ENCODE results near the gene LCN1. TPM values are rescaled to one million over a fixed set of nuclear protein-coding genes. Genes with fewer than 3 reads are reported as not detected.

The LCN1 gene
- total RNA-seq, 2 experiments from 2014 or later, result not detected

- no peak for ATAC-seq
- CTCF ChIA-PET, result no interaction called here
Measured at GRCh38 chr9:135562235-135562745, 41.0 kb downstream of the LCN1 start.

GRCh38 chr9:135563039-135563476, 41.8 kb downstream of the LCN1 start:
- intact Hi-C loops (cut with DNase I, micrococcal nuclease), result no loop called here
- ATAC-seq, result no peak
- Mint-ChIP-seq H3K36me3 (ENCODE audit: low read depth) (no peaks in the 10 kb centered on the region), H3K27me3 (peaks cover 14% of the 10 kb centered on the region), H3K4me3 (no peak overlapping the region), H3K4me1 (no peaks in the 10 kb centered on the region), H3K27ac (no peak overlapping the region), H3K9me3 (ENCODE audit: low read depth) (no peaks in the 10 kb centered on the region)
- CTCF ChIA-PET, result no interaction called here
- no peak for DNase-seq
- POLR2A ChIA-PET, result no interaction called here

More at GRCh38 chr9:135562235-135562745, 41.0 kb downstream of the LCN1 start:
- intact Hi-C loops (cut with DNase I, micrococcal nuclease), result no loop called here
- H3K4me1 Mint-ChIP-seq, result no peaks in the 10 kb centered on the region
- no peak for DNase-seq
- no peaks in the 10 kb centered on the region for H3K9me3 Mint-ChIP-seq (ENCODE audit: low read depth)
- no peaks in the 10 kb centered on the region for H3K36me3 Mint-ChIP-seq (ENCODE audit: low read depth)
- POLR2A ChIA-PET, result no interaction called here
- peaks cover 14% of the 10 kb centered on the region for H3K27me3 Mint-ChIP-seq
- no peak overlapping the region for H3K27ac Mint-ChIP-seq
- H3K4me3 Mint-ChIP-seq, result no peak overlapping the region

- no peak for DNase-seq
- ChIA-PET CTCF (no interaction called here), POLR2A (no interaction called here)
- H3K27ac Mint-ChIP-seq, result no peak overlapping the region
- intact Hi-C loops (cut with DNase I, micrococcal nuclease), result no loop called here
- H3K27me3 Mint-ChIP-seq, result peaks cover 14% of the 10 kb centered on the region
- H3K9me3 Mint-ChIP-seq (ENCODE audit: low read depth), result peaks cover under 1% of the 10 kb centered on the region
- no peaks in the 10 kb centered on the region for H3K36me3 Mint-ChIP-seq (ENCODE audit: low read depth)
- H3K4me3 Mint-ChIP-seq, result no peak overlapping the region
- H3K4me1 Mint-ChIP-seq, result no peaks in the 10 kb centered on the region
- ATAC-seq, result no peak
Measured at GRCh38 chr9:135563858-135564257, 42.6 kb downstream of the LCN1 start.

GRCh38 chr9:135565141-135565628, 43.9 kb downstream of the LCN1 start:
- CTCF ChIA-PET, result interaction anchor here (1.0 kb wide), 1 partner anchor 60 kb away, joined by 4 read pairs; no protein-coding TSS in a partner anchor
- no peak for DNase-seq
- POLR2A ChIA-PET, result no interaction called here
- peaks cover 5% of the 10 kb centered on the region for H3K9me3 Mint-ChIP-seq (ENCODE audit: low read depth)
- H3K4me3 Mint-ChIP-seq, result no peak overlapping the region
- ATAC-seq, result no peak
- intact Hi-C loops (cut with DNase I, micrococcal nuclease), result no loop called here
- H3K27ac Mint-ChIP-seq, result no peak overlapping the region
- H3K27me3 Mint-ChIP-seq, result peaks cover 11% of the 10 kb centered on the region
- H3K4me1 Mint-ChIP-seq, result no peaks in the 10 kb centered on the region
- no peaks in the 10 kb centered on the region for H3K36me3 Mint-ChIP-seq (ENCODE audit: low read depth)

- Mint-ChIP-seq H3K36me3 (ENCODE audit: low read depth) (no peaks in the 10 kb centered on the region), H3K4me1 (no peaks in the 10 kb centered on the region)
- CTCF ChIA-PET, result interaction anchor here (1.0 kb wide), 1 partner anchor 61 kb away, joined by 4 read pairs; no protein-coding TSS in a partner anchor
Measured at GRCh38 chr9:135565636-135566035, 44.4 kb downstream of the LCN1 start.

GRCh38 chr9:135566552-135566951, 45.3 kb downstream of the LCN1 start:
- ATAC-seq, result no peak
- Mint-ChIP-seq H3K4me3 (no peak overlapping the region), H3K9me3 (ENCODE audit: low read depth) (peaks cover 5% of the 10 kb centered on the region), H3K4me1 (no peaks in the 10 kb centered on the region), H3K36me3 (ENCODE audit: low read depth) (no peaks in the 10 kb centered on the region), H3K27ac (no peak overlapping the region), H3K27me3 (peaks cover 13% of the 10 kb centered on the region)
- DNase-seq, result no peak
- intact Hi-C loops (cut with DNase I, micrococcal nuclease), result no loop called here
- ChIA-PET CTCF (interaction anchor here (1.6 kb wide), 1 partner anchor 32 kb away, joined by 3 read pairs; no protein-coding TSS in a partner anchor), POLR2A (no interaction called here)

More at GRCh38 chr9:135565636-135566035, 44.4 kb downstream of the LCN1 start:
- H3K27me3 Mint-ChIP-seq, result peaks cover 13% of the 10 kb centered on the region
- no peak overlapping the region for H3K27ac Mint-ChIP-seq
- DNase-seq (no peak), ATAC-seq (no peak)
- POLR2A ChIA-PET, result no interaction called here
- peaks cover 5% of the 10 kb centered on the region for H3K9me3 Mint-ChIP-seq (ENCODE audit: low read depth)
- no peak overlapping the region for H3K4me3 Mint-ChIP-seq
- intact Hi-C loops (cut with DNase I, micrococcal nuclease), result no loop called here

GRCh38 chr9:135567311-135567710, 46.1 kb downstream of the LCN1 start:
- Mint-ChIP-seq H3K36me3 (ENCODE audit: low read depth) (no peaks in the 10 kb centered on the region), H3K27ac (no peak overlapping the region), H3K9me3 (ENCODE audit: low read depth) (peaks cover 5% of the 10 kb centered on the region), H3K4me1 (no peaks in the 10 kb centered on the region), H3K27me3 (peaks cover 13% of the 10 kb centered on the region), H3K4me3 (no peak overlapping the region)
- CTCF ChIA-PET, result interaction anchor here (1.6 kb wide), 1 partner anchor 31 kb away, joined by 3 read pairs; no protein-coding TSS in a partner anchor
- POLR2A ChIA-PET, result no interaction called here
- intact Hi-C loops (cut with DNase I, micrococcal nuclease), result no loop called here
- no peak for DNase-seq
- no peak for ATAC-seq

- peaks cover 10% of the 10 kb centered on the region for H3K27me3 Mint-ChIP-seq
- H3K4me1 Mint-ChIP-seq, result no peaks in the 10 kb centered on the region
- CTCF ChIA-PET, result no interaction called here
- DNase-seq, result no peak
- peaks cover 5% of the 10 kb centered on the region for H3K9me3 Mint-ChIP-seq (ENCODE audit: low read depth)
- intact Hi-C loops (cut with DNase I, micrococcal nuclease), result no loop called here
- H3K27ac Mint-ChIP-seq, result no peak overlapping the region
- no peaks in the 10 kb centered on the region for H3K36me3 Mint-ChIP-seq (ENCODE audit: low read depth)
- POLR2A ChIA-PET, result no interaction called here
- no peak for ATAC-seq
- no peak overlapping the region for H3K4me3 Mint-ChIP-seq
Measured at GRCh38 chr9:135568026-135568425, 46.8 kb downstream of the LCN1 start.

- ChIA-PET CTCF (no interaction called here), POLR2A (no interaction called here)
- no peaks in the 10 kb centered on the region for H3K4me1 Mint-ChIP-seq
- H3K4me3 Mint-ChIP-seq, result no peak overlapping the region
- no peak for DNase-seq
- intact Hi-C loops (cut with DNase I, micrococcal nuclease), result no loop called here
- peaks cover 5% of the 10 kb centered on the region for H3K9me3 Mint-ChIP-seq (ENCODE audit: low read depth)
- ATAC-seq, result no peak
- no peaks in the 10 kb centered on the region for H3K36me3 Mint-ChIP-seq (ENCODE audit: low read depth)
- H3K27me3 Mint-ChIP-seq, result peaks cover 11% of the 10 kb centered on the region
- no peak overlapping the region for H3K27ac Mint-ChIP-seq
Measured at GRCh38 chr9:135570456-135570855, 49.2 kb downstream of the LCN1 start.

GRCh38 chr9:135572233-135572632, 51.0 kb downstream of the LCN1 start:
- intact Hi-C loops (cut with DNase I, micrococcal nuclease), result no loop called here
- ChIA-PET CTCF (no interaction called here), POLR2A (no interaction called here)
- no peaks in the 10 kb centered on the region for H3K36me3 Mint-ChIP-seq (ENCODE audit: low read depth)
- H3K4me3 Mint-ChIP-seq, result no peak overlapping the region
- H3K9me3 Mint-ChIP-seq (ENCODE audit: low read depth), result peaks cover 5% of the 10 kb centered on the region
- H3K27ac Mint-ChIP-seq, result no peak overlapping the region
- peaks cover 6% of the 10 kb centered on the region for H3K27me3 Mint-ChIP-seq
- DNase-seq, result no peak
- ATAC-seq, result no peak
- no peaks in the 10 kb centered on the region for H3K4me1 Mint-ChIP-seq

- H3K4me3 Mint-ChIP-seq, result no peak overlapping the region
- POLR2A ChIA-PET, result no interaction called here
- CTCF ChIA-PET, result no interaction called here
- peaks cover 5% of the 10 kb centered on the region for H3K9me3 Mint-ChIP-seq (ENCODE audit: low read depth)
- no peak for ATAC-seq
- no peaks in the 10 kb centered on the region for H3K36me3 Mint-ChIP-seq (ENCODE audit: low read depth)
- peaks cover 6% of the 10 kb centered on the region for H3K27me3 Mint-ChIP-seq
- no peaks in the 10 kb centered on the region for H3K4me1 Mint-ChIP-seq
- DNase-seq, result no peak
- intact Hi-C loops (cut with DNase I, micrococcal nuclease), result no loop called here
- H3K27ac Mint-ChIP-seq, result no peak overlapping the region
Measured at GRCh38 chr9:135573124-135573523, 51.9 kb downstream of the LCN1 start.

- CTCF ChIA-PET, result no interaction called here
- H3K9me3 Mint-ChIP-seq (ENCODE audit: low read depth), result peaks cover under 1% of the 10 kb centered on the region
- H3K4me3 Mint-ChIP-seq, result no peak overlapping the region
- no peaks in the 10 kb centered on the region for H3K36me3 Mint-ChIP-seq (ENCODE audit: low read depth)
- POLR2A ChIA-PET, result no interaction called here
- peaks cover 6% of the 10 kb centered on the region for H3K27me3 Mint-ChIP-seq
- no peak overlapping the region for H3K27ac Mint-ChIP-seq
- DNase-seq, result no peak
- intact Hi-C loops (cut with DNase I, micrococcal nuclease), result no loop called here
- no peak for ATAC-seq
- H3K4me1 Mint-ChIP-seq, result no peaks in the 10 kb centered on the region
Measured at GRCh38 chr9:135574331-135574730, 53.1 kb downstream of the LCN1 start.

Measured in activated CD4-positive, alpha-beta T cell treated with anti-CD3 and anti-CD28 coated beads for 36 hours (primary cell).